Ishikawa (cell line): ENCODE measurements around the gene OPHN1.

Experiments used
- CEBPB ChIP-seq: IDR thresholded peaks from 2 replicates; pipeline ENCODE4 v1.6.1; 2012
- EGR1 ChIP-seq: IDR thresholded peaks from 2 replicates; pipeline ENCODE4 v1.6.1; 2012
- EP300 ChIP-seq: IDR thresholded peaks from 2 replicates; pipeline ENCODE4 v1.6.1; 2012; ENCODE audit warnings: borderline replicate concordance
- FOXM1 ChIP-seq: IDR thresholded peaks from 2 replicates; pipeline ENCODE4 v1.6.1; 2012; ENCODE audit warnings: low read depth, borderline replicate concordance
- MAX ChIP-seq: IDR thresholded peaks from 2 replicates; pipeline ENCODE4 v1.6.1; 2012
- NFIC ChIP-seq: IDR thresholded peaks from 2 replicates; pipeline ENCODE4 v1.6.1; 2012
- RAD21 ChIP-seq: IDR thresholded peaks from 2 replicates; pipeline ENCODE4 v1.6.1; 2012; ENCODE audit warnings: low read depth
- REST ChIP-seq: IDR thresholded peaks from 2 replicates; pipeline ENCODE4 v1.6.1; 2012; ENCODE audit warnings: low read depth, mild to moderate bottlenecking
- TAF1 ChIP-seq: IDR thresholded peaks from 2 replicates; pipeline ENCODE4 v1.6.1; 2012; ENCODE audit warnings: low read depth, mild to moderate bottlenecking
- TCF12 ChIP-seq: IDR thresholded peaks from 2 replicates; pipeline ENCODE4 v1.6.1; 2012; ENCODE audit warnings: low read depth
- YY1 ChIP-seq: IDR thresholded peaks from 2 replicates; pipeline ENCODE4 v1.6.1; 2012; ENCODE audit warnings: low read depth

GRCh38 chrX:68292471-68292870 is 140.8 kb downstream of the OPHN1 start:
- TF ChIP-seq MAX, result no peak
- TF ChIP-seq EP300, result no peak
- TF ChIP-seq CEBPB, result no peak
- TF ChIP-seq REST, result no peak
- no peak for TF ChIP-seq TCF12
- TF ChIP-seq YY1, result no peak
- no peak for TF ChIP-seq RAD21
- TF ChIP-seq FOXM1, result no peak
- no peak for TF ChIP-seq TAF1
- no peak for TF ChIP-seq EGR1
- no peak for TF ChIP-seq NFIC
